Activated CD4-positive, alpha-beta T cell treated with anti-CD3 and anti-CD28 coated beads for 1 hour (primary cell): ENCODE measurements around the gene ZBTB11.
"Not testable (repeated sequence)": the region's sequence is repeated elsewhere in the genome, so short reads cannot be mapped to it uniquely, and the experiment has no call there.

Experiments
- DNase-seq: peaks from one replicate; pipeline ENCODE4 v3.0.0-alpha.2; 2020

The ZBTB11 gene

DNA sequence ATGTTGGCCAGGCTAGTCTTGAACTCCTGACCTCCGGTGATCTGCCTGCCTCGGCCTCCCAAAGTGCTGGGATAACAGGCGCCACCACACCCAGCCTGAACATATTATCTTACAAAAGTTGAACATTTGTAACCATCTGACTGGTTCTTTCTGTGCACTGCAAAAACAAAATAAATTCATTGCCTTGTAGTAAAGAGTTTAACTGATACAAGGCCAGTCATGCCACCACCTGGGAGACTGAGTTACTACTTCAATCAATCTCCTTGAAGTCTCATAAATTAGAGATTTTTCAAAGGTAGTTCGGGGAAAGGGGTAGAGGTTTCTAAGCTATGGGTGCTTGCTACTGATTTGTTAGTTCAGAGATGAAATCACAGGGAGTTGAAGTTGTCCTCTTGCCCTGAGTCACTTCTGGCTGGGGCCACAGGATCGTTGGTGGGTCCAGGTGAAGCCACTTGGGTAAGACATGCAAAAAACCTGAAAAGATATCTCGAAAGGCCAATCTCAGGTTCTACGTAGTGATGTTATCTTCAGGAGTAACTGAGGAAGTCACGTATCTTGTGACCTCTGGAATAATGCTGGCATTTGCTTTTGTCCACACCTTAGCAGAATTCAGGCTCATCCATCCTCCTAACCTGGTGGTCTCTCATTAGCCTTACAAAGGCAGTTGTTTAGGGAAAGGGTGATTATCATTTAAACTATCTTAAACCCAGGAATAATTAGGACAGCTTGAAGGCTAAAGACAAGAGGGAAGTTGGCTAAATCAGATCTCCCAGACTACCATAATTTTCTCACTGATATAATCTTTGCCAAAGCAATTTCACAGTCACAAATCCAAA, 33.7 kb downstream of the ZBTB11 start:
- no peak for DNase-seq

DNA sequence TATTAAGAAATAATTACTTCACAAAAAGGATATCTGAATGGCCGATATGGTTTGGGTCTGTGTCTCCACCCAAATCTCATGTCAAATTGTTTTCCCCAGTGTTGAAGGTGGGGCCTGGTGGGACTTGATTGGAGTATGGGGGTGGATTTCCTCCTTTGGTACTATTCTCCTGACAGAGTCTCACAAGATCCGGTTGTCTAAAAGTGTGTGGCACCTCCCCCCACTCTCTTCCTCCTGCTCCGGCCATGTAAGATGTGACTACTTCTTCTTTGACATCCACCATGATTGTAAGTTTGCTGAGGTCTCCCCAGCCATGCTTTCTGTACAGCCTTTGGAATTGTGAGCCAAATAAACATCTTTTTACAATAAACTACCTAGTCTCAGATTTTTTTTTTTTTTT, 34.5 kb downstream of the ZBTB11 start:
- DNase-seq, result no peak

DNA sequence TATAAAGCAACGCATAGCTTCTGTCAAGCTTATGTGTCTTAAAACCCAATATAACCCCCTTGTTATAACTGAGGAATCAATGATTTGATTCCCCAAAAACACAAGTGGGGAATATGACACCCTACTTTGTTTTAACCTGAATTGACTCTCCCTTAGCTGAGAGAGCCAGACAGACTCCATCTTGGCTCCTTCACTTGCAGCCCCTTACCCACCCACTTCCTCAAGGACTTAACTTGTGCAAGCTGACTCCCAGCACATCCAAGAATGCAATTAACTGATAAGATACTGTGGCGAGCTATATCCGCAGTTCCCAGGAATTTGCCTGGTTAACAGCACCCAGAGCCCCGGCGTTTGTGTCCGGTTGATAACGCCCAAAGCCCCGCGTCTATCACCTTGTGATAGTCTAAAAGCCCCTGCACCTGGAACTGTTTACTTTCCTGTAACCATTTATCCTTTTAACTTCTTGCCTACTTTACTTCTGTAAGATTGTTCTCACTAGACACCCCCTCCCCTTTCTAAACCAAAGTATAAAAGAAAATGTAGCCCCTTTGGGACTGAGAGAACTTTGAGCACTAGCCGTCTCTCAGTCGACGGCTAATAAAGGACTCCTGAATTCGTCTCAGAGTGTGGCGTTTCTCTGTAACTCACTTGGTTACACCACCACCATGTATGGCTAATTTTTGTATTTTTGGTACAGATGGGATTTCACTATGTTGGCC, 35.4 kb downstream of the ZBTB11 start:
- not testable (repeated sequence) for DNase-seq

DNA sequence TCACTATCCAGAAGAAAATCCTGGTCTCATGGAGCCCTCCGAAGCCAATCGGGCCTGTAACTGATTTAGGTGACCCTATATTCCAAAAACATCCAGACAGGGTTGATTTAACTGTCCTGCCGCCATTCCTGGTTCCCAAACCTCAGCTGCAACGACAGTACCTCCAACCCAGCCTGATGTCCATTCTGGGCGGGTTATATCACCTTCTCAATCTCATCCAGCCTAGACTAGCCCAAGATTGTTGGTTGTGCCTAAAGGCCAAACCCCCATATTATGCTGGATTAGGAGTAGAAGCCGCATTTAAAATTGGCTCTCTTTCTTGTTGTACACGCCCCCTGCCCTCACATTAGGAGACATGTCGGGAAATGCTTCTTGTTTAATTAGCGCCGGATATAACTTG, 36.7 kb downstream of the ZBTB11 start:
- DNase-seq, result no peak

DNA sequence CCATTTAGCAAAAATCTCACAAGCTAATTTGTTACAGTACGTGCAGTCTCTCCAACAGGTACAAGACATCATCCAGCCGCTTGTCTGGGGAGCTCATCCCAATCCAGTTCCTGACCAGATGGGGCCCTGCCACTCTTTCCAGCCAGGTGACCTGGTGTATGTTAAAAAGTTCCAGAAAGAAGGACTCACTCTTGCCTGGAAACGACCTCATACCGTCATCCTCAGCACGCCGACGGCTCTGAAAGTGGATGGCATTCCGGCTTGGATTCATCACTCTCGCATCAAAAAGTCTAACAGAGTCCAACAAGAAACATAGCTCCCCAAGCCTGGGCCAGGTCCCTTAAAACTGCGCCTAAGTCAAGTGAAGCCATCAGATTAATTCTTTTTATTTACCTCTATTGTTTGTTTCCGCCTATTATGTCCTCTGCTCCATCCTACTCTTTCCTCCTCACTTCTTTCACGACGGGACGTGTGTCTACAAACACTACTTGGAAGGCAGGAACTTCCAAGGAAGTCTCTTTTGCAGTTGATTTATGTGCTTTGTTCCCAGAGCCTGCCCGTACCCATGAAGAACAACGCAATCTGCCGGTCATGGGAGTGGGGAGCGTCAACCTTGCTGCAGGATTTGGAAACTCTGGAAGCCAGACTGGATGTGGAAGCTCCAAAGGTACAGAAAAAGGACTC, 37.5 kb downstream of the ZBTB11 start:
- no peak for DNase-seq

DNA sequence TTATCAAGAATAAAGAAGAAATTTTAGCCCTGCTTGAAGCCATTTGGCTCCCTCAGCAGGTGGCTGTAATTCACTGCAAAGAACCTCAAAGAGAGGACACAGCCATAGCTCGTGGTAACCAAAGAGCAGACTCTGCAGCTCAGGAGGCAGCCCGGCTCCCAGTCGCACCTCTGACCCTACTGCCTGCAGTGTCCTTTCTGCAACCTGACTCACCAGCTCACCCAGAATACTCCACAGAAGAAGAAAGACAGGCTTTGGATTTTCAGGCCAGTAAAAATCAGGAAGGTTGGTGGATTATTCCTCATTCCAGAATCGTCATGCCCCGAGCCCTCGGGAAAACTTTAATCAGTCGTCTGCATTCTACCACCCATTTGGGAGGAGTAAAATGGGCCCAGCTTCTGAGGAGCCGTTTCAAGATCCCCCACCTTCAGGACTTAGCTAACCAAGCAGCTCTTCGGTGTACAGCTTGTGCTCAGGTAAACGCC, 38.6 kb downstream of the ZBTB11 start:
- DNase-seq, result no peak

DNA sequence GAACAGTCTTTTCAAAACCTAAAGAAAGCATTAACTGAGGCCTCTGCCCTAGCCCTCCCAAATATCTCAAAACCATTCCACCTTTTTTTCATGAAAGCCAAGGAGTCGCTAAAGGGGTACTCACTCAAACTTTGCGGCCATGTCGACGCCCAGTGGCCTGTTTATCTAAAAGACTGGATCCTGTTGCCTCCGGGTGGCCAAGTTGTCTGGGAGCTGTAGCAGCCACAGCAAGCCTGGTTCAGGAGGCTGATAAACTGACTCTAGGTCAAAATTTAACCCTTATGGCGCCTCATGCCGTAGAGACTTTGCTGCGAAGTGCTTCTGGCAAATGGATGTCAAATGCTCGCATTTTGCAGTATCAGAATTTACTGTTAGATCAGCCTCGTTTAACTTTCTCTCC, 39.5 kb downstream of the ZBTB11 start:
- no peak for DNase-seq

DNA sequence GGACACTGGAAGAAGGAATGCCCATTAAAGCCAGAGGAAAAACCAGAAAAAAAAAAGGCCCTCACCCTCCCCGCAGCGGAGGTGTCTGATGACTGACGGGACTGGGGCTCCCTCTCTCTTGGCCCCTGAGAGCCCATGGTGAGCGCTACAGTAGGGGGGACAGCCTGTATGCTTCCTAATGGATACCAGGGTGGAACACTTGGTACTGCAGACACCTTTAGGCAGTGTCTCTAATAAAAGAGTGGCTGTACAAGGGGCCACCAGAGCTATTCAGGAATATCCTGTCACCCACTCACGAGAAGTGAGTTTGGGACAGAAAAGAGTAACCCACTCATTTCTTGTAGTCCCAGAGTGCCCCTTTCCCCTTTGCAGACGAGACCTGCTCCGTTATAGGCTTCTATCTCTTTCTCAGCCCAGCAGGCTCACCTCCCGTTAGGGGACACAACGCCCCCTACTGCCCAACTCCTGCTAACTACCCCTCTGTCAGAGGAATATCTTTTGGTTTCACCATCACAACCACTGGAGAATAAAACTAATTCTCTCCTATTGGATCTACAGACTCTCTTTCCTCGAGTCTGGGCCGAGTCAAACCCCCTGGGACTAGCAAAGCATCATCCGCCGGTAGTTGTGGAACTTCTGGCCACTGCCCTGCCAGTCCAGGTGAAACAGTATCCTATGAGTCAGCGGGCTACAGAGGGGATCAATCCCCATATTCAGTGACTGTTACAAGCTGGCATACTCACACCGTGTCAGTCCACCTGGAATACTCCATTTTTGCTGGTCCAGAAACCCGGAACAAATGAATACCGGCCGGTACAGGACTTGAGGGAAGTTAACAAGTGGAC, 40.8 kb downstream of the ZBTB11 start:
- DNase-seq, result peak; percentile 43

DNA sequence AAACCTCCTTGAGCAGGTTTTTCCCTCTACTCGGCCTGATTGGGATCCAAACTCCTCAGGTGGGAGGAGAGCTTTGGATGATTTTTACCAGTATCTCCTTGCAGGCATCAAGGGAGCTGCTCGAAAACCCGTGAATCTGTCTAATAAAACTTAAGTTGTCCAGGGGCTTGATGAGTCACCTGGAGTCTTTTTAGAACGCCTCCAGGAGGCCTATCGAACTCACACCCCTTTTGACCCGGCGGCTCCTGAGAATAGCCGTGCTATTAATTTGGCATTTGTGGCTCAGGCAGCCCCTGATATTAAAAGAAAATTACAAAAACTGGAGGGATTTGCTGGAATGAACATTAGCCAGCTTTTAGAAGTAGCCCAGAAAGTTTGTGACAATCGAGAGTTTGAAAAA, 41.6 kb downstream of the ZBTB11 start:
- DNase-seq, result no peak

DNA sequence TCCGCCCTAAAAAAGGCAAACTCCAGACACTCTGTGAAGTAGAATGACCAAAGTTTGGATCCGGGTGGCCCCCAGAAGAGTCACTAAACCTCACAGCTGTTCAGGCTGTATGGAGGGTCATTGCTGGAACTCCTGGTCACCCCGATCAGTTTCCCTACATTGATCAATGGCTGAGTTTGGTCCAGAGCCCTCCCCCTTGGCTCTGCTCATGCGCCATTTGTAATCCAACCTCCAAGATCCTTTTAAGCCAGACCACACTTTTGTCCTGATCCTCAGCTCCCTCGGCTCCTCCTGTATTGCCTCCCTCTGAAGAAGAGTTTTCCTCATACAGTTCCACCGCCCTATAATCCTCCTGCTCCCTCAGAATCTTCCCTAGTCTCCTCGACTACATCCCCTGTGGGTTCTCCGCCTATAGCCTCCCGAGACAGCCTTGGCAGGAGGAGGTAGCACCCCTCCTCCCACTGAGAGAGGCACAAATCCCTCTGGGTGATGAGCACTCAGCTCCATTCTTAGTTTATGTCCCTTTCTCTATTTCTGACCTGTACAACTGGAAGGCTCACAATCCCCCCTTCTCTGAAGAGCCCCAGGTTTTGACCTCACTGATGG, 42.2 kb downstream of the ZBTB11 start:
- no peak for DNase-seq

DNA sequence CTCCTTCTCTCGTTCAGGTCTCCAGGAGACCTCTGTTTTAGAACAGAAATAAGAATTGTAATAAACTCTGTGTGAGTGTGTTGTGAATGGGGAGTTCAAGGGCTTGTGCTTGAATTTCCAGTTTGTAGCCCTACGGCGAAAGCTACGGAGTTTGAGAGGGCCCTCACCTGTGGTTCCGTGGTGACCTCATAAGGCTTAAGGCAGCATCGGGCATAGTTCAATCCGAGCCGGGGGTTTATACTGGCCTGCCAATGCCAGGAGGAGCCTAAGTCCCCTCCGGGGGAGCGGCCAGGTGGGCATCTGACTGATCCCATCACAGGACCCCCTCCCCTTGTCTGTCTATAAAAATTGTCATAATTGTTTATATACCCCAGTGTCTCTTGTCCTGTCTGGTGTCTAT, 43.7 kb downstream of the ZBTB11 start:
- DNase-seq, result no peak

DNA sequence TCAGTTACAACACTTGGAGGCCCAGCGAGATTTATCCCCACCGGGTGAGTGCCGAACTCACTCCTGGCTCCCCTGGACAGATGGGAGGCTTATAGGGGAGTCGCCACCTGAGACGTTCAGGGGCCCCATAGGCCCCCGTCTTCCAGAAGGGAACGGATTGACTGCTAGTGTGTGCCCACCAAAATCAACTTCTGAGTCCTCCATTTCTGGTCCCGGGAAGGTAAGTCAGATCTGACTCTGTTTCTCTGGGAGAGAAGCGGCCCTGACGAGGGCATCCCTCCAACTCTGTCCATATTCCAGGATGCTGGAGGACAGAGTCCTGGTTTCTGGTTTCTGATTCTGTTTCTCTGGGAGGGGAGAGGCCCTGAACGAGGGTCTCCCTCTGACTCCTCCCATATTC, 44.3 kb downstream of the ZBTB11 start:
- DNase-seq, result no peak

DNA sequence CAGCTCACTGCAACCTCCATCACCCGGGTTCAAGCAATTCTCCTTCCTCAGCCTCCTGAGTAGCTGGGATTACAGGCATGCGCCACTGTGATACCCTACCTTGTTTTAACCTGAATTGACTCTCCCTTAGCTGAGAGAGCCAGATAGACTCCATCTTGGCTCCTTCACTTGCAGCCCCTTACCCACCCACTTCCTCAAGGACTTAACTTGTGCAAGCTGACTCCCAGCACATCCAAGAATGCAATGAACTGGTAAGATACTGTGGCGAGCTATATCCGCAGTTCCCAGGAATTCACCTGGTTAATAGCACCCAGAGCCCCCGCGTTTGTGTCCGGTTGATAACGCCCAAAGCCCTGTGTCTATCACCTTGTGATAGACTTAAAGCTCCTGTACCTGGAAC, 45.0 kb downstream of the ZBTB11 start:
- not testable (repeated sequence) for DNase-seq

DNA sequence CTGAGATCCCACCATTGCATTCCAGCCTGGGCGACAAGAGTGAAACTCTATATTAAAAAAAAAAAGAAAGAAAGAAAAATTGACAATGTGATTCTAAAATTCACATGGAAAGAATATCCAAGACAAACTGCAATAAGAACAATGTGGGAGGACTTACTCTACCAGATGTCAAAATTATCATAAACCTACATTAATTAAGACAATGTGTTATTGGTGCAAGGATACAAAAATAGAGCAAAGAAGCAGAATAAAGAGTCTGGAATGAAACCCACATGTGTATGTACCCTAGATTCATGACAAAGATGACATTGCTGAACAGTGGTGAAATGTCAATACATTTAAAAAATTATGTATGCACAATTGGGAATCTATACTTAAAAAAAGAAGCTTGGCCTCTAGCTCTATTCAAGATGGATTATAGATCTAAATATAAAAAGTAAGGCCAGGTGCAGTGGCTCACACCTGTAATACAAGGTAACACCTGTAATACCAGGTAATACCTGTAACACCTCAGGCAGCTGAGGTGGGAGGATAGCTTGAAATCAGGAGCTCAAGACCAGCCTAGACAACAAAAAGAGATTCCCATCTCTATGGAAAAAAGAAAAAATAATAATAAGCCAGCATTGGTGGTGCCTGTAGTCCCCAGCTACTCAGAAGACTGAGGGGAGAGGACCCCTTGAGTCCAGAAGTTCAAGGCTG, 45.7 kb downstream of the ZBTB11 start:
- DNase-seq, result no peak

DNA sequence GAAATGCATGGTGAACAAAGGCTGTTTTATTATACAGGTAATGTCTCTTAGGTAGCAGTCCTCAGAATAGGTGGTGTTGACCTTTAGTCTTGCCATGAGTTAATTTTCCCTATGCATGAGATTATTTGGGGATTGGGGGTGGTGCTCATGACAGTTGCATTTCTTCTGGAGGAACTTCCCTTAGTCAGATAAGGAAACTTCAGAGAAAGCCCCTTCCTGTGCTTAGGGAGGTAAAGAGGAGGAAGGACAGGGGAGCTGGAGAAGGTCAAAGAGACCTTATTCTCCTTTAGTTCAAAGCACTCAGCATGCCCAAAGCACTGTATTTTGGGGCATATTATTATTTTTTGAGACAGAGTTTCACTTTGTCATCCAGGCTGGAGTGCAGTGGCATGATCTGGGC, 47.7 kb downstream of the ZBTB11 start:
- no peak for DNase-seq

DNA sequence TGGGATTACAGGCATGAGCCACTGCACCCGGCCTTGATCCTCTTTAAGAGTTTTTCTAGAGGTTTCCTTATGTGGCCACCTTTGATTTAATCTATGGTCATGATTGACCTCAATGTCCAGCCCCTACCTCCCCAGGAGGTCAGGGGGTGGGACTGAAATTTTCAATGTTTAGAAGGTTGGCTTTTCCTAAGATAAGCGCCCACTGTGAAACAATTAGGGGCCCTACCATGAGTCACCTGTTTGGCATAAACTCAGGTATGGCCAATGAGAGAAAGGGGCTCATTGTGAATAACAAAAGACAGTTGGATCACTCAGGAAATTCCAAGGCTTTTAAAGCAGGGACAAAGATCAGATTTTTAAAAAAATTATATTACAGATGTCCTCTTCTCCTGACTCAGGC, 51.1 kb downstream of the ZBTB11 start:
- DNase-seq, result no peak

DNA sequence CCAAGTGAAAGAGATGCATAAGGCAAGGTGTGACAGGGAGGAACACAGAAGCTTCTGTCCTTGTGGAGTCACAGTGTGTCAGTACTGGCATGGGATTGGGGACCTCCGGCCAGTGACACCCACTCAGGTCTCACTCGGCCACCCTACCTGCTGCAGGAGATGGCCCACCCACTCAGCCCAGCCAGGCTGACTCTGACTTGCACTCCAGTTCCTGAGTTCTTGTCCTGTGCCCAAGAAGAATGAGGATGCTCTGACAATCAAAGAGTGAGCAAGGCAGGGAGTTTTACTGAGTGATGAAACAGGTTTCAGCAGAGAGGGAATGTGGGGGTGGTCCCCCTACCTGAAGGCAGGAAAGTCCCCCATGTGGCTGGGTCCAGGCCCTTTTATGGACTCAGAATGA, 52.1 kb downstream of the ZBTB11 start:
- DNase-seq, result no peak

DNA sequence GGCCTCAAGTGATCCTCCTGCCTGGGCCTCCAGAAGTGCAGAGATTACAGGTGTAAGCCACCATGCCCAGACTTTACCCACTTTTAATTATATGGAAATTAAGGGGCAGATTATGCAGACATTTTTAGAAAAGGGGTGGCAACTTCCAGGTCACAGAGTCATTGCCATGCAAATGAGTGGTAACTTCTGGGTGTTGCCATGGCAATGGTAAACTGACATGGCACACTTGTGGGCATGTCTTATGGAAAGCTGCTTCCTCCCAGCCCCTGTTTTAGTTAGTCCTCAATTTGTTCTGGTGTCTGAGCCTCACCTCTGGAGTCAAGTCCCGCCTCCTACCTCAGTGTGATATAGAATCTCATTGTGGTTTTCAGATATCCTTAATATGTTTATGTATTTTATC, 53.3 kb downstream of the ZBTB11 start:
- no peak for DNase-seq

DNA sequence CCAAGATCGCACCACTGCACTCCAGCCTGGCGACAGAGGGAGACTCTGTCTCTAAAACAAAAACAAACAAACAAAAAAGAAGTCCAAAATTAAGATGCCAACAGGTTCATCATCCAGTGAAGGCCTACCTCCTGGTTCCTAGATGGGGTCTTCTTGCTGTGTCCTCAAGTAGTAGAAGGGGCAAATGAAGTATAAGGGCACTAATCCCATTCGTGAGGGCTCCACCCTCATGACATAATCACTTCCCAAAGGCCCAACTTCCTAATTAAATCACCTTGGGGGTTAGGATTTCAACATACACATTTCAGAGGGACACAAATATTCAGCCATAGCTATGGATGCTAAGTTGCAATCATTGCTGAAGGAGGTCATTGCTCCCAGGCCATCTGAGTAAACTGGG, 57.2 kb downstream of the ZBTB11 start:
- no peak for DNase-seq

DNA sequence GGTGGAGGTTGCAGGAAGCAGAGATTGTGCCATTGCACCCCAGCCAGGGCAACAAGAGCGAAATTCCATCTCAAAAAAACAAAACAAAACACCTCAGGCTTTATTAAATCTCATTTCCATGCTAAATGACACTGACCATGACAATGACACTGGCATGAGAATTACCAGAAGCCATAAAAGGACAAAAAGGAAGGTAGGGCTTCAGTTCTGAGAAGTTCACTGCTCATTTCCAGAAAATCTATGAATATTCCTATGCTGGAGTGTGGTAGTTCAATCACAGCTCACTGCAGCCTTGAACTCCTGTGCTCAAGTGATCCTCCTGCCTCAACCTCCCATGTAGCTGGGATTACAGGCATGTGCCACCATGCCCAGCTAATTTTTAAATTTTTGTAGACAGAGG, 58.2 kb downstream of the ZBTB11 start:
- no peak for DNase-seq

DNA sequence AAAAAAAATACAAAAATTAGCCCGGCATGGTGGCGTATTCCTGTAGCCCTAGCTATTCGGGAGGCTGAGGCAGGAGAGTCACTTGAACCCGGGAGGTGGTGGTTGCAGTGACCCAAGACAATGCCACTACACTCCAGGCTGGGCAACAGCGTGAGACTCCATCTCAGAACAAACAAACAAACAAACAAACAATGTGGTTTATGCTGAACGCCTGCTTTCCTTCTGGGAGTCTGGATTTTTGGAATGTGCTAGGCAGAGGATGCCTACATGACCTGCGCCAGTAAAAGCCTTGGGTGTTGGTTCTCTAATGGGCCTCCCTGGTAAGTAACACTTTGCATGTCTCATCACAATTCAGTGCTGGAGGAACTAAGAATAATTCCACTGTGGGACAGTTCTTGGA, 59.5 kb downstream of the ZBTB11 start:
- DNase-seq, result no peak

DNA sequence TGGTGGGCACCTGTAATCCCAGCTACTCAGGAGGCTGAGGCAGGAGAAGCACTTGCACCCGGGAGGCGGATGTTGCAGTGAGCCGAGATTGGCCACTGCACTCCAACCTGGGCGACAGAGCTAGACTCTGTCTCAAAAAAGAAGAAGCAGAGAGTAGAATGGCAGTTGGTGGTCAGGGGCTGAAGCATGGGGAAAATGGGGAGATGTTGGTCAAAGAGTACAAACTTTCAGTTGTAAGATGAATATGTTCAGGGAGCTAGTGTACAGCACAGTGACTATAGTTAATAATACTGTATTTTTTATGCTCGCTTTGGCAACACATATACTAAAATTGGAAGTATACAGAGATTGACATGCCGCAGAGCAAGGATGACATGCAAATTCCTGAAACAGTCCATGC, 61.4 kb downstream of the ZBTB11 start:
- no peak for DNase-seq
